ENCODE data around the gene ATAT1. TPM values are rescaled to one million over a fixed set of nuclear protein-coding genes. Genes with fewer than 3 reads are reported as not detected.

The ATAT1 gene
- polyA plus RNA-seq, 3 donors: 0.51 to 10.4 (median 0.68) TPM

DNA sequence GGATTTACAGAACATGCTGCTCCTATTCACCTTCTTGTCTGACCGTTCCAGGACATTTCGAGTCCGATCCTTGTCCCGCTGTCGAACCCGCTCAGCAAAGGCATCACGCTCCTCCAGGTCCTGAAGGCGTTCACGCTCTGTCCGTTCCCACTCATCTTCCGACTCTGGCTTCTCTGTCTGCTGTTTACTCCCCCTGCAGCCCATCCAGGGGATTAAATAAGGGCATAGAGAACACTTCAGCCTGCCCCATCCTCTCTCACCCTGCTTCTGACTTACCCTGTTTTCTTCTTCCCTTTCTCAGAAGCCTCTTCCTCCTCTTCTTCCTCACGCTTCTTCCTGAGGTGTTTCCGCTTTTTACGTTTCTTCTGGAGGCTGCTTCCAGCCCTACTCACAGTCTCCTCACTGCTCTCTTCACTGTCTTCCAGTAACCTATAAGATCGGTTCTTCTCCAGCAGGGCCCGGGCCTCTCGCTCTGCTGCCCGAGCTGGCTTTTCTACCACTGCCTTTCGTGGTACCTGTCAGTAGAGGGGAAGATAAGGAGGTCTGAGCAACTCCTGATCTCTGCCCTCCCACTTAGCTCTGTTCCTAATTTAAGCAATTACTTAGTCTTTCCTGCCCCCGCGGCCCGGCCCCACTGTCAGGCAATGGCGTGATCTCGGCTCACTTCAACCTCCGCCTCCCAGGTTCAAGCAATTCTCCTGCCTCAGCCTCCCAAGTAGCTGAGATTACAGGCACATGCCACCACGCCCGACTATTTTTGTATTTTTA, 44.3 kb downstream of the ATAT1 start:
- Histone ChIP-seq H3K9me3 (replicated peaks in 1 of 2; ENCODE audit: control insufficient read depth in 1 of 2, insufficient read depth in 1 of 2, low read length in 2 of 2) (no peaks in the 10 kb centered on the region), H3K79me2 (ENCODE audit: insufficient read depth, low read length) (peaks cover 25% of the 10 kb centered on the region), H3K4me3 (replicated peaks in 1 of 3; ENCODE audit: low read depth in 2 of 3, low read length in 3 of 3) (no peak overlapping the region), H3K4me1 (ENCODE audit: control insufficient read depth in 1 of 2, insufficient read depth in 2 of 2, low read length in 2 of 2) (peaks cover 11 to 23% of the 10 kb centered on the region in 2 donors), H3K36me3 (replicated peaks in 1 of 2; ENCODE audit: control insufficient read depth in 1 of 2, insufficient read depth in 2 of 2, low read length in 2 of 2) (peaks cover 31 to 50% of the 10 kb centered on the region in 2 donors), H4K20me1 (ENCODE audit: insufficient read depth, low read length) (peaks cover 27% of the 10 kb centered on the region), H3K9ac (ENCODE audit: insufficient read depth, low read length, poor library complexity, severe bottlenecking) (no peak overlapping the region), H3K27ac (ENCODE audit: low read depth in 1 of 2, low read length in 2 of 2) (no peak overlapping the region), H2AFZ (ENCODE audit: insufficient read depth, low read depth, low read length, poor library complexity, severe bottlenecking) (no peak overlapping the region), H3K4me2 (replicated peaks; ENCODE audit: extremely low read depth, low read length, poor library complexity, severe bottlenecking) (no peak overlapping the region), H3K27me3 (ENCODE audit: control insufficient read depth in 2 of 2, insufficient read depth in 2 of 2, low read length in 2 of 2) (no peaks in the 10 kb centered on the region)
- Mint-ChIP-seq H3K4me1 (peaks cover 30% of the 10 kb centered on the region), H3K36me3 (peaks cover 40 to 56% of the 10 kb centered on the region in 2 donors), H3K27me3 (ENCODE audit: low read depth in 3 of 3) (no peaks in the 10 kb centered on the region), H3K27ac (peak overlapping the region in 3 of 7 donors; percentile 31 to 66 (median 47)), H3K9me3 (peaks cover 0 to 2% (median 0%) of the 10 kb centered on the region in 7 donors), H3K4me3 (no peak overlapping the region)
- no peak for DNase-seq
- intact Hi-C loops (cut with micrococcal nuclease): loop anchor here in 1 of 2 donors (5.0 kb wide), 1 partner anchor 189 kb away; no protein-coding TSS in a partner anchor
- TF ChIP-seq, protein P1, sequence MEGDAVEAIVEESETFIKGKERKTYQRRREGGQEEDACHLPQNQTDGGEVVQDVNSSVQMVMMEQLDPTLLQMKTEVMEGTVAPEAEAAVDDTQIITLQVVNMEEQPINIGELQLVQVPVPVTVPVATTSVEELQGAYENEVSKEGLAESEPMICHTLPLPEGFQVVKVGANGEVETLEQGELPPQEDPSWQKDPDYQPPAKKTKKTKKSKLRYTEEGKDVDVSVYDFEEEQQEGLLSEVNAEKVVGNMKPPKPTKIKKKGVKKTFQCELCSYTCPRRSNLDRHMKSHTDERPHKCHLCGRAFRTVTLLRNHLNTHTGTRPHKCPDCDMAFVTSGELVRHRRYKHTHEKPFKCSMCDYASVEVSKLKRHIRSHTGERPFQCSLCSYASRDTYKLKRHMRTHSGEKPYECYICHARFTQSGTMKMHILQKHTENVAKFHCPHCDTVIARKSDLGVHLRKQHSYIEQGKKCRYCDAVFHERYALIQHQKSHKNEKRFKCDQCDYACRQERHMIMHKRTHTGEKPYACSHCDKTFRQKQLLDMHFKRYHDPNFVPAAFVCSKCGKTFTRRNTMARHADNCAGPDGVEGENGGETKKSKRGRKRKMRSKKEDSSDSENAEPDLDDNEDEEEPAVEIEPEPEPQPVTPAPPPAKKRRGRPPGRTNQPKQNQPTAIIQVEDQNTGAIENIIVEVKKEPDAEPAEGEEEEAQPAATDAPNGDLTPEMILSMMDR (IDR thresholded peaks at IDR 0.05): no peak
- WGBS (ENCODE audit: insufficient coverage): 91% methylated on average over 17 of the region's 27 CpGs

DNA sequence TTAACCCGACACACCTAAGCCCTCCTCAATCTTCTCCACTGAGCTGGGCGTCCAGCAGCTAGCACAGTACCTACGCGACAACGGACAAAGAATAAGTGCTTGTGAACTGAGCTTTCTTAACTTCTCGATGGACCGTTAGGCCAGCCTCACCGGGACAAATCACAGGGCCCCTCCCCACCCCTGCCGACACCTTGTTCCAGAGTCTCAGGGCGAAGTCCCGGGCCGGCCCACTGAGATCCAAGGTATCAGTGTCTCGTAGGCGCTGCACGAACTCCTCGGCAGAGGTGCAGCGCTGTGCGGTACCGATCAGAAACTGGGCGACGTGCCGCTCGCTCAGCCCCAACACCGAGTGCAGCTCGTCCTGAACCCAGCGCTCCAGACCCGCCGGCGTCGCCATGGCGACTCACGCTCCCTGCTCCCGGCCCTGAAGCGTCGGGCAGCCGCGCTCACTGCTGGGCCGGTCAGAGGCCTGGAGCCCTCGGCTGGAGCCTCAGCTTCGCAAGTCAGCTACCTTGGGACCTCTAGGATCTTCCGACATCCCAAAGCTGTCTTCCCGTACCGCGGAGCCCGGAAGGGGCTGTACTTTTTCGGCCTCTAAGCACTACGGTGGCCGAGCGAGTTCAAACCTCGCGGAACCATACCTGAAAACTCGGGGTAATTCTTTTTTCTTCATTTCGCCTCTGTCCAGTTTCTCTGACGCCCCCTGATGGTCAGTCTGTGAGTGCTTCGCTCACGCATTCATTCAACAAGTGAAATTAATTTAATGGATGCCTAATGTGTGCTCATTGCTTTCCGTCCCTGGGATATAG, 46.0 kb downstream of the ATAT1 start, which contains the start of gene DHX16:
DHX16 (minus strand) TSS at position 562 of the 809 bp plus-strand sequence; CDS start at position 397, 165 bp downstream.
- peak within 1 kb of the TSS; percentile 91 to 95 for H3K4me3 Mint-ChIP-seq
- H3K36me3 Mint-ChIP-seq: peaks cover 43 to 56% of the 10 kb centered on the region in 2 donors
- DNase-seq: peak; percentile 93 to 94 (median 94)
- Histone ChIP-seq H3K27ac (ENCODE audit: low read depth in 1 of 2, low read length in 2 of 2) (peak within 1 kb of the TSS in 1 of 2 donors; percentile 74), H3K4me1 (ENCODE audit: control insufficient read depth in 1 of 2, insufficient read depth in 2 of 2, low read length in 2 of 2) (peaks cover 11 to 23% of the 10 kb centered on the region in 2 donors), H3K27me3 (ENCODE audit: control insufficient read depth in 2 of 2, insufficient read depth in 2 of 2, low read length in 2 of 2) (no peaks in the 10 kb centered on the region), H3K36me3 (replicated peaks in 1 of 2; ENCODE audit: control insufficient read depth in 1 of 2, insufficient read depth in 2 of 2, low read length in 2 of 2) (peaks cover 41 to 50% of the 10 kb centered on the region in 2 donors), H3K4me2 (replicated peaks; ENCODE audit: extremely low read depth, low read length, poor library complexity, severe bottlenecking) (peak within 1 kb of the TSS; percentile 93), H2AFZ (ENCODE audit: insufficient read depth, low read depth, low read length, poor library complexity, severe bottlenecking) (peak within 1 kb of the TSS; percentile 92), H3K4me3 (replicated peaks in 1 of 3; ENCODE audit: low read depth in 2 of 3, low read length in 3 of 3) (peak within 1 kb of the TSS; percentile 70 to 97 (median 96)), H4K20me1 (ENCODE audit: insufficient read depth, low read length) (peaks cover 44% of the 10 kb centered on the region), H3K9ac (ENCODE audit: insufficient read depth, low read length, poor library complexity, severe bottlenecking) (peak within 1 kb of the TSS; percentile 78), H3K9me3 (replicated peaks in 1 of 2; ENCODE audit: control insufficient read depth in 1 of 2, insufficient read depth in 1 of 2, low read length in 2 of 2) (no peaks in the 10 kb centered on the region), H3K79me2 (ENCODE audit: insufficient read depth, low read length) (peaks cover 33% of the 10 kb centered on the region)
- intact Hi-C loops (cut with micrococcal nuclease): loop anchor here (2.0 to 5.0 kb wide), 3 partner anchors 56 to 190 kb away; partner anchors contain the start of genes MRPS18B (in 1 of the 2) and PPP1R10 (in 1 of the 2)
- H3K9me3 Mint-ChIP-seq: peaks cover 0 to 2% (median 0%) of the 10 kb centered on the region in 7 donors
- TF ChIP-seq, protein P1 (IDR thresholded peaks at IDR 0.05): peak; percentile 75
- WGBS (ENCODE audit: insufficient coverage): 0% methylated on average over 51 of the region's 57 CpGs
- H3K27me3 Mint-ChIP-seq (ENCODE audit: low read depth in 3 of 3): no peaks in the 10 kb centered on the region
- H3K27ac Mint-ChIP-seq: peak within 1 kb of the TSS; percentile 63 to 87 (median 77)
- peaks cover 33% of the 10 kb centered on the region for H3K4me1 Mint-ChIP-seq
